Peyer's patch (tissue), 4 donors: ENCODE data around the gene PPP1R1B.

ENCODE experiments used
- POLR2A ChIP-seq, 2 donors: fragments of 450-650 bp; IDR thresholded peaks; one replicate each; pipeline ENCODE4 v1.5.1; 2017; ENCODE audit warnings: antibody characterized with exemption in 2 of 2, mild to moderate bottlenecking in 2 of 2, moderate library complexity in 2 of 2
- TF ChIP-seq, protein P1 (sequence below), 6 experiments: fragments of 450-650 bp in 4 of 6; fragments of 200-600 bp in 2 of 6; sonication (generic) in 1 of 6; IDR thresholded peaks; one replicate each; pipeline ENCODE4 v1.5.1; 2017 to 2019; ENCODE audit warnings: antibody characterized with exemption in 6 of 6, mild to moderate bottlenecking in 3 of 6, moderate library complexity in 1 of 6

GRCh38 chr17:39607057-39607850, 19.5 kb upstream of the PPP1R1B start:
- TF ChIP-seq, protein P1, sequence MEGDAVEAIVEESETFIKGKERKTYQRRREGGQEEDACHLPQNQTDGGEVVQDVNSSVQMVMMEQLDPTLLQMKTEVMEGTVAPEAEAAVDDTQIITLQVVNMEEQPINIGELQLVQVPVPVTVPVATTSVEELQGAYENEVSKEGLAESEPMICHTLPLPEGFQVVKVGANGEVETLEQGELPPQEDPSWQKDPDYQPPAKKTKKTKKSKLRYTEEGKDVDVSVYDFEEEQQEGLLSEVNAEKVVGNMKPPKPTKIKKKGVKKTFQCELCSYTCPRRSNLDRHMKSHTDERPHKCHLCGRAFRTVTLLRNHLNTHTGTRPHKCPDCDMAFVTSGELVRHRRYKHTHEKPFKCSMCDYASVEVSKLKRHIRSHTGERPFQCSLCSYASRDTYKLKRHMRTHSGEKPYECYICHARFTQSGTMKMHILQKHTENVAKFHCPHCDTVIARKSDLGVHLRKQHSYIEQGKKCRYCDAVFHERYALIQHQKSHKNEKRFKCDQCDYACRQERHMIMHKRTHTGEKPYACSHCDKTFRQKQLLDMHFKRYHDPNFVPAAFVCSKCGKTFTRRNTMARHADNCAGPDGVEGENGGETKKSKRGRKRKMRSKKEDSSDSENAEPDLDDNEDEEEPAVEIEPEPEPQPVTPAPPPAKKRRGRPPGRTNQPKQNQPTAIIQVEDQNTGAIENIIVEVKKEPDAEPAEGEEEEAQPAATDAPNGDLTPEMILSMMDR (IDR thresholded peaks at IDR 0.05): no peak
- no peak for TF ChIP-seq POLR2A (IDR thresholded peaks at IDR 0.05)
